Thyroid gland (tissue), 4 donors: ENCODE data around the gene GABRP.

Source experiments
- POLR2A ChIP-seq, 2 donors: fragments of 450-650 bp; IDR thresholded peaks; one replicate each; pipeline ENCODE4 v1.6.1; 2017; ENCODE audit warnings: antibody characterized with exemption in 2 of 2, mild to moderate bottlenecking in 2 of 2, moderate library complexity in 1 of 2
- TF ChIP-seq, protein P1 (sequence below), 6 experiments: fragments of 200-600 bp in 3 of 6; fragments of 450-650 bp in 3 of 6; sonication (generic) in 3 of 6; IDR thresholded peaks; one replicate each; pipeline ENCODE4 v1.5.1; 2016 to 2019; ENCODE audit warnings: antibody characterized with exemption in 6 of 6, mild to moderate bottlenecking in 2 of 6, inconsistent platforms in 1 of 6, moderate library complexity in 1 of 6

DNA sequence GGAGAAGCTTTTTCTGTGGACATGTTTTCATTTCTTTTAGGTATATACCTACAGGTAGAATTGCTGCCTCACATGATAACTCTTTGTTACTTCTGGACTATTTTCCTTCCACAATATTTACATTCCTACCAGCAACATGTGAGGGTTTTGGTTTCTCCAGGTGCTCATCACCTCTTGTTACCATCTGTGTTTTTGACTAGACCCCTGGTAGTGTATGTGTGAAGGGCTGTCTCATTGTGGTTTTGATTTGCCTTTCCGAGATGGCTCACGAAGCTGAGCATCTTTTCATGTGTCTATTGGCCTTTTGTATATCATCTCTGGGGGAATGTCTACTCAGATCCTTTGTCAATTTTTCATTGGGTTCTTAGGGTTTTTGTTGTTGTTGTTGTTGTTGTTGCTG is 61.1 kb downstream of the GABRP start:
- TF ChIP-seq, protein P1, sequence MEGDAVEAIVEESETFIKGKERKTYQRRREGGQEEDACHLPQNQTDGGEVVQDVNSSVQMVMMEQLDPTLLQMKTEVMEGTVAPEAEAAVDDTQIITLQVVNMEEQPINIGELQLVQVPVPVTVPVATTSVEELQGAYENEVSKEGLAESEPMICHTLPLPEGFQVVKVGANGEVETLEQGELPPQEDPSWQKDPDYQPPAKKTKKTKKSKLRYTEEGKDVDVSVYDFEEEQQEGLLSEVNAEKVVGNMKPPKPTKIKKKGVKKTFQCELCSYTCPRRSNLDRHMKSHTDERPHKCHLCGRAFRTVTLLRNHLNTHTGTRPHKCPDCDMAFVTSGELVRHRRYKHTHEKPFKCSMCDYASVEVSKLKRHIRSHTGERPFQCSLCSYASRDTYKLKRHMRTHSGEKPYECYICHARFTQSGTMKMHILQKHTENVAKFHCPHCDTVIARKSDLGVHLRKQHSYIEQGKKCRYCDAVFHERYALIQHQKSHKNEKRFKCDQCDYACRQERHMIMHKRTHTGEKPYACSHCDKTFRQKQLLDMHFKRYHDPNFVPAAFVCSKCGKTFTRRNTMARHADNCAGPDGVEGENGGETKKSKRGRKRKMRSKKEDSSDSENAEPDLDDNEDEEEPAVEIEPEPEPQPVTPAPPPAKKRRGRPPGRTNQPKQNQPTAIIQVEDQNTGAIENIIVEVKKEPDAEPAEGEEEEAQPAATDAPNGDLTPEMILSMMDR (IDR thresholded peaks at IDR 0.05), result no peak
- TF ChIP-seq POLR2A (IDR thresholded peaks at IDR 0.05), result no peak
